K562 (cell line): Measurements from ENCODE around the gene YTHDF1.

Experiments used
- CTCF ChIP-seq, 3 experiments: IDR thresholded peaks in 2 of 3; conservative IDR thresholded peaks in 1 of 3; 2 replicates each; pipeline ENCODE4 v1.5.1; 2011 to 2012; ENCODE audit warnings: low read length in 3 of 3, mild to moderate bottlenecking in 3 of 3, control low read depth in 2 of 3, improper control_type of control experiment in 1 of 3, inconsistent platforms in 1 of 3, low read depth in 1 of 3, mixed read lengths in 1 of 3, moderate library complexity in 1 of 3; ENCODE audit not compliant: insufficient read depth in 2 of 3
- IRF9 ChIP-seq: fragments of 450-650 bp; IDR thresholded peaks from 2 replicates; pipeline ENCODE4 v1.6.1; 2016; ENCODE audit warnings: missing biosample characterization, missing genetic modification characterization
- KAT2B ChIP-seq: IDR thresholded peaks from one replicate; pipeline ENCODE4 v1.6.1; 2012; ENCODE audit warnings: low read depth, mild to moderate bottlenecking, control low read depth, inconsistent platforms, low read length, moderate library complexity
- NCOA4 ChIP-seq: fragments of 450-650 bp; IDR thresholded peaks from 2 replicates; pipeline ENCODE4 v1.6.1; 2018; ENCODE audit warnings: mild to moderate bottlenecking; ENCODE audit not compliant: partially characterized antibody
- POLR2AphosphoS5 ChIP-seq: IDR thresholded peaks from 2 replicates; pipeline ENCODE4 v1.6.1; 2011; ENCODE audit warnings: mild to moderate bottlenecking, low read depth, low read length, moderate library complexity; ENCODE audit not compliant: control insufficient read depth, insufficient read depth
- SP2 ChIP-seq: IDR thresholded peaks from 2 replicates; pipeline ENCODE4 v1.6.1; 2011; ENCODE audit warnings: mild to moderate bottlenecking, low read depth, low read length, moderate library complexity; ENCODE audit not compliant: poor library complexity, severe bottlenecking; ENCODE audit errors: extremely low read depth
- TAF15 ChIP-seq: fragments of 200-400 bp; formaldehyde crosslinking; IDR thresholded peaks from 2 replicates; pipeline ENCODE4 v1.6.1; 2017; ENCODE audit warnings: mild to moderate bottlenecking, low read depth, low read length, moderate library complexity

GRCh38 chr20:63239431-63239830, 23.5 kb upstream of the YTHDF1 start:
- TF ChIP-seq CTCF (IDR thresholded peaks at IDR 0.05 in 2 of 3, conservative IDR thresholded peaks at IDR 0.05 in 1 of 3; ENCODE audit: insufficient read depth in 2 of 3, low read depth in 1 of 3, low read length in 3 of 3) (no peak), IRF9 (tag) (no peak), TAF15 (no peak), KAT2B (no peak), SP2 (no peak), POLR2AphosphoS5 (no peak), NCOA4 (no peak)
